Adrenal gland (tissue), 12 donors: ENCODE measurements around the gene KLF13. TPM values are rescaled to one million over a fixed set of nuclear protein-coding genes. Genes with fewer than 3 reads are reported as not detected.

Source experiments
- DNase-seq, 7 donors: peaks; one replicate each; pipeline ENCODE4 v3.0.0-alpha.2; 2019 to 2020
- H3K27ac ChIP-seq, 5 donors: fragments of 200-600 bp; sonication (generic) in 4 of 5; 1 replicate in 3 of 5; 2 replicates in 2 of 5; pipeline versions ENCODE4 v1.5.1 to v1.8.0; 2016 to 2020; ENCODE audit warnings: mild to moderate bottlenecking in 1 of 5
- H3K27me3 ChIP-seq: fragments of 200-600 bp; 2 replicates; pipeline ENCODE4 v1.8.0; 2021
- H3K36me3 ChIP-seq, 2 donors: fragments of 200-600 bp; replicated peaks in 1 of 2; 1 replicate in 1 of 2; 2 replicates in 1 of 2; pipeline versions ENCODE4 v1.5.1 to v1.8.0; 2018 to 2022
- H3K4me1 ChIP-seq, 2 donors: fragments of 200-600 bp; replicated peaks in 1 of 2; 1 replicate in 1 of 2; 2 replicates in 1 of 2; pipeline versions ENCODE4 v1.5.1 to v1.8.0; 2018 to 2021
- H3K4me3 ChIP-seq, 4 donors: fragments of 200-600 bp; sonication (generic) in 3 of 4; one replicate each; pipeline ENCODE4 v1.5.1; 2016 to 2018
- H3K9me3 ChIP-seq, 3 donors: fragments of 200-600 bp; sonication (generic) in 1 of 3; replicated peaks in 1 of 3; 1 replicate in 2 of 3; 2 replicates in 1 of 3; pipeline versions ENCODE4 v1.5.1 to v1.8.0; 2016 to 2021
- POLR2A ChIP-seq, 2 donors: fragments of 450-650 bp; IDR thresholded peaks; one replicate each; pipeline ENCODE4 v1.6.1; 2017; ENCODE audit warnings: antibody characterized with exemption in 2 of 2, mild to moderate bottlenecking in 2 of 2, moderate library complexity in 1 of 2
- WGBS, 4 donors: extraction: QIAGEN DNeasy Blood & Tissue Kit in 2 of 4; methylation state at CpG; one replicate each; pipeline versions ENCODE4 v1.1.5 to v1.1.7; 2013 to 2017; 5-methylcytosine and 5-hydroxymethylcytosine counted together
- intact Hi-C, 2 donors: fragments of 100-400 bp; cut with DNase I; formaldehyde crosslinking; loops; one replicate each; pipeline versions ENCODE4 v1.14.1 to v1.15.0; 2022 to 2023
- polyA plus RNA-seq, 3 donors: library from polyadenylated mRNA; stranded (reverse); fragments of 200-250 nt in 2 of 3; fragments of 350-450 nt in 1 of 3; fragmentation: Illumina TruSeq in 1 of 3; extraction: RNeasy Lipid Tissue Mini Kit (QIAGEN cat#74804) in 1 of 3; gene quantifications; one replicate each; pipeline ENCODE4 v1.2.3, GENCODE V29; 2013 to 2014
- total RNA-seq, 9 donors: library from RNA; depleted of rRNA in 4 of 9; stranded (reverse); fragments of >200 nt in 4 of 9; fragments of 120-200 nt in 1 of 9; fragmentation: NEBNext Ultra II Directional in 1 of 9; extraction: Animal tissue kit (Norgen Biotek cat#: 25700) in 1 of 9; gene quantifications; one replicate each; pipeline versions ENCODE4 v1.1.0 to v1.2.4, GENCODE V29; 2013 to 2023
- TF ChIP-seq, protein P1 (sequence below), 6 experiments: fragments of 450-650 bp in 4 of 6; fragments of 200-600 bp in 2 of 6; sonication (generic) in 1 of 6; IDR thresholded peaks; 1 replicate in 5 of 6; 2 replicates in 1 of 6; pipeline versions ENCODE4 v1.5.1 to v1.8.0; 2016 to 2021; ENCODE audit warnings: antibody characterized with exemption in 6 of 6, mild to moderate bottlenecking in 2 of 6, moderate library complexity in 1 of 6
- donor health status: healthy with polysubstance abuse.
- donor health status: Bipolar disorder and iron deficiency.
- donor health status: DM: yes; HTN: yes; CAD: no.
- donor health status: DM: no; HTN: no; CAD: no.
- donor health status: DM: no; HTN: no; CAD: no.
- donor health status: DM: yes; HTN: yes; CAD: no.

Gene KLF13
- total and polyA plus RNA-seq, 12 donors, result 8.4 to 65.9 (median 31.9) TPM

DNA sequence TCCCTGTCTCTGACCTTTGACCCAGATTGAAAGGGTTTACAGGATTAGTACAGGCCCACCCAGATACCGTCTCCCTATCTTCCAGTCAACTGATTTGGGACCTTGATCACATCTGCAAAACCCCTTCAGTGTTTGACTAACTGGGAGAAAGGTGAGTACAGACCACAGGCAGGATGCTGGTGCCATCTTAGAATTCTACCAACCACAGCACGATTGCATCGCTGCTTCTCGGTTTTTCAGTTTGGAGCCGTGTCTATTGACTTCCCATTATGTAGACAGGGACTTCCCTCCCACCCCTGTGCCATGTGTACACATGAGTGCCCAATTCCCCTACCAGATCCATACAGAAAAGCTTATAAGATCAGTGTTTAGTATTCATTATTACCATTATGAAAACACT, 6.6 kb upstream of the KLF13 start:
- Histone ChIP-seq H3K9me3 (no peaks in the 10 kb centered on the region), H3K4me3 (no peak overlapping the region), H3K27me3 (no peaks in the 10 kb centered on the region), H3K36me3 (no peaks in the 10 kb centered on the region), H3K4me1 (peaks cover 2 to 7% of the 10 kb centered on the region in 2 donors), H3K27ac (no peak overlapping the region)
- 77 to 92% (median 85%) methylated on average over 5 of the region's 5 CpGs for WGBS, 4 donors
- intact Hi-C loops, result loop anchor here in 1 of 2 donors (10.0 kb wide), 1 partner anchor 115 kb away; no protein-coding TSS in a partner anchor
- DNase-seq, result no peak
- TF ChIP-seq, protein P1, sequence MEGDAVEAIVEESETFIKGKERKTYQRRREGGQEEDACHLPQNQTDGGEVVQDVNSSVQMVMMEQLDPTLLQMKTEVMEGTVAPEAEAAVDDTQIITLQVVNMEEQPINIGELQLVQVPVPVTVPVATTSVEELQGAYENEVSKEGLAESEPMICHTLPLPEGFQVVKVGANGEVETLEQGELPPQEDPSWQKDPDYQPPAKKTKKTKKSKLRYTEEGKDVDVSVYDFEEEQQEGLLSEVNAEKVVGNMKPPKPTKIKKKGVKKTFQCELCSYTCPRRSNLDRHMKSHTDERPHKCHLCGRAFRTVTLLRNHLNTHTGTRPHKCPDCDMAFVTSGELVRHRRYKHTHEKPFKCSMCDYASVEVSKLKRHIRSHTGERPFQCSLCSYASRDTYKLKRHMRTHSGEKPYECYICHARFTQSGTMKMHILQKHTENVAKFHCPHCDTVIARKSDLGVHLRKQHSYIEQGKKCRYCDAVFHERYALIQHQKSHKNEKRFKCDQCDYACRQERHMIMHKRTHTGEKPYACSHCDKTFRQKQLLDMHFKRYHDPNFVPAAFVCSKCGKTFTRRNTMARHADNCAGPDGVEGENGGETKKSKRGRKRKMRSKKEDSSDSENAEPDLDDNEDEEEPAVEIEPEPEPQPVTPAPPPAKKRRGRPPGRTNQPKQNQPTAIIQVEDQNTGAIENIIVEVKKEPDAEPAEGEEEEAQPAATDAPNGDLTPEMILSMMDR (IDR thresholded peaks at IDR 0.05), result no peak
- TF ChIP-seq POLR2A (IDR thresholded peaks at IDR 0.05), result no peak

GRCh38 chr15:31321418-31321817, 5.2 kb upstream of the KLF13 start:
- intact Hi-C loops, result loop anchor here in 1 of 2 donors (10.0 kb wide), 1 partner anchor 113 kb away; no protein-coding TSS in a partner anchor
- DNase-seq, result no peak
- TF ChIP-seq, protein P1 (IDR thresholded peaks at IDR 0.05), result no peak
- no peak for TF ChIP-seq POLR2A (IDR thresholded peaks at IDR 0.05)
- no peaks in the 10 kb centered on the region for H3K36me3 ChIP-seq
- H3K4me3 ChIP-seq, result no peak overlapping the region
- H3K9me3 ChIP-seq, result no peaks in the 10 kb centered on the region
- H3K27ac ChIP-seq, result no peak overlapping the region
- peaks cover 6 to 12% of the 10 kb centered on the region in 2 donors for H3K4me1 ChIP-seq
- no peaks in the 10 kb centered on the region for H3K27me3 ChIP-seq
- 82 to 93% (median 92%) methylated on average over 2 of the region's 2 CpGs for WGBS, 4 donors

DNA sequence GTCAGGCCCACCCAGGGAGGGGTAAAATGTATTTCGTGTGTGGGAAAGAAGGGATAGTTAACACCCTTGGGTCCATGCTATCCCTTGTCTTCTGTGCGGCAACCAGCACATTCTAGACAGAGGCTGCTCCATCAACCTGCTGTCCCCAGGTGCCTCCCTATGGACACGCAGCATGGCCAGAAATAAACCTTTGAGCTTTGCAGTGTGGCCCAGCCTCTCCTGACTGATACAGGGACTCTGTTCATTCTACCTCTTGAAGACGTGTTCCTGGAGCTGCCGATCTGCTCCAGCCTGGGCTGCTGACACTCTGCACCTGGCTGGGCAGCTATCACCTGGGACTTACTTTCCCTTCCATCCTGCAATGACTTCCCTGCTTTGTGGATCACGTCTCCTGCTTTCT, 4.1 kb upstream of the KLF13 start:
- no peak overlapping the region for H3K4me3 ChIP-seq
- intact Hi-C loops, result loop anchor here in 1 of 2 donors (10.0 kb wide), 1 partner anchor 112 kb away; no protein-coding TSS in a partner anchor
- H3K9me3 ChIP-seq, result no peaks in the 10 kb centered on the region
- no peaks in the 10 kb centered on the region for H3K36me3 ChIP-seq
- H3K4me1 ChIP-seq, result peaks cover 6 to 12% of the 10 kb centered on the region in 2 donors
- DNase-seq, result no peak
- WGBS, 4 donors, result 71 to 84% (median 76%) methylated on average over 6 of the region's 6 CpGs
- TF ChIP-seq POLR2A (IDR thresholded peaks at IDR 0.05), result no peak
- TF ChIP-seq, protein P1 (IDR thresholded peaks at IDR 0.05), result no peak
- H3K27me3 ChIP-seq, result no peaks in the 10 kb centered on the region
- H3K27ac ChIP-seq, result no peak overlapping the region

DNA sequence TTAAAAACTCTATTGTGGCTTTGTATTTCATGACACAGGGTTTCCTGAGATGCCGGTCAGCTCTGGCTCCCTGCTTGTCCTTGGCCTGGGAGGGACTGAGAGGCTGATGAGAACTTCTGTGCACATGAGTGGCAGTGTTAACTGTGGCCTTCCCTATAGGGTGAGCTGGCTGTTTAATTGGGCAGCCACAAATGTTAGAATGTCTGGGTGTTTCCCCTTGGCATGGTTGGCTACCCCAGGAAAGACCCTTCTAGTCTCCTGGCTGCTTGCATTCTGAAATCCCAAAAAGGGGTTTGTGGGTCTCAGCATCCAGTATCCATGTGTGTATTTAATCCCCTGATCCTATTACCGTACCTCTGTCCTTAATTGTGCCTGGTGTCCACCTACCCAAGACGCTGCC, 3.0 kb upstream of the KLF13 start:
- no peak overlapping the region for H3K27ac ChIP-seq
- H3K9me3 ChIP-seq, result no peaks in the 10 kb centered on the region
- H3K27me3 ChIP-seq, result no peaks in the 10 kb centered on the region
- 71 to 81% (median 74%) methylated on average over 3 of the region's 3 CpGs for WGBS, 4 donors
- intact Hi-C loops, result loop anchor here in 1 of 2 donors (10.0 kb wide), 1 partner anchor 111 kb away; no protein-coding TSS in a partner anchor
- H3K36me3 ChIP-seq, result no peaks in the 10 kb centered on the region
- no peak overlapping the region for H3K4me3 ChIP-seq
- TF ChIP-seq, protein P1 (IDR thresholded peaks at IDR 0.05), result no peak
- no peak for TF ChIP-seq POLR2A (IDR thresholded peaks at IDR 0.05)
- peaks cover 8 to 12% of the 10 kb centered on the region in 2 donors for H3K4me1 ChIP-seq
- DNase-seq, result no peak
